ENCODE results near the gene TENT5D. TPM values are rescaled to one million over a fixed set of nuclear protein-coding genes. Genes with fewer than 3 reads are reported as not detected.
"Not testable (repeated sequence)": the region's sequence is repeated elsewhere in the genome, so short reads cannot be mapped to it uniquely, and the experiment has no call there.

TENT5D gene
- total RNA-seq, result not detected in 2 replicates

DNA sequence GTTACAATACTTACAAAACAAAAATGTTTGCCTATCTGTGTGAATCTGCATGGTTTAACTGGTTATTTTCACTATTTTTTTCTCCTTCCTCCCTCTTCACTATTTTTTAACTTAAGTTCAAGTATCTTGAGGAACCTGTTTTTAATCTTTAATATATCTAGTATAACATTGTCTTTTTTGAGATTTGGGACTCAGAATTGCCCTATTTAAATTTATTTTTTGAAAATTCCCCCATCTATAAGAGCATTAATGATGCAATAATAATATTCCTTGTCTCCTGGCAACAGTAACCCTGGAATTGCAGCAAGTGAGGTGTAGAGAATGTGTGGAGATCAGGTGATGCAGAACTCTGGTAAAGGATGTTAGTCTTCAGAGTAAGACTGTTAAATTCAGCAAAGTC lies at the start of gene TENT5D:
Gene TENT5D, plus strand, starts transcription at position 301 of the 400 bp plus-strand sequence. CDS start 22,093 bp downstream, outside the sequence.
- no peak for DNase-seq
- Mint-ChIP-seq H3K4me1 (no peaks in the 10 kb centered on the region), H3K9me3 (no peaks in the 10 kb centered on the region), H3K36me3 (ENCODE audit: low read depth) (no peaks in the 10 kb centered on the region), H3K27me3 (no peaks in the 10 kb centered on the region), H3K27ac (no peak within 1 kb of the TSS), H3K4me3 (no peak within 1 kb of the TSS)
- no peak for ATAC-seq (ENCODE audit: low read depth)
- ChIA-PET POLR2A (no interaction called here), CTCF (no interaction called here)
- no peak for TF ChIP-seq CTCF (IDR thresholded peaks at IDR 0.05)
- intact Hi-C loops (cut with micrococcal nuclease), result no loop called here

- H3K4me1 Mint-ChIP-seq; ATAC-seq (ENCODE audit: low read depth); intact Hi-C loops (cut with micrococcal nuclease); H3K4me3 Mint-ChIP-seq; H3K27ac Mint-ChIP-seq; DNase-seq; POLR2A ChIA-PET; CTCF ChIA-PET; H3K36me3 Mint-ChIP-seq (ENCODE audit: low read depth); H3K9me3 Mint-ChIP-seq; H3K27me3 Mint-ChIP-seq: not testable (repeated sequence)
Measured at GRCh38 chrX:80385651-80386050, 34.6 kb upstream of the TENT5D start.

GRCh38 chrX:80388206-80388605 lies 32.0 kb upstream of the TENT5D start:
- no peak for TF ChIP-seq CTCF (IDR thresholded peaks at IDR 0.05)
- H3K27me3 Mint-ChIP-seq, result no peaks in the 10 kb centered on the region
- no peaks in the 10 kb centered on the region for H3K4me1 Mint-ChIP-seq
- CTCF ChIA-PET, result no interaction called here
- H3K36me3 Mint-ChIP-seq (ENCODE audit: low read depth), result no peaks in the 10 kb centered on the region
- intact Hi-C loops (cut with micrococcal nuclease), result no loop called here
- DNase-seq, result no peak
- POLR2A ChIA-PET, result no interaction called here
- ATAC-seq (ENCODE audit: low read depth), result no peak
- no peak overlapping the region for H3K27ac Mint-ChIP-seq
- no peaks in the 10 kb centered on the region for H3K9me3 Mint-ChIP-seq
- no peak overlapping the region for H3K4me3 Mint-ChIP-seq

GRCh38 chrX:80412042-80412441 lies 8.2 kb upstream of the TENT5D start:
- ATAC-seq (ENCODE audit: low read depth) (no peak), DNase-seq (no peak)
- Mint-ChIP-seq H3K4me1 (no peaks in the 10 kb centered on the region), H3K36me3 (ENCODE audit: low read depth) (no peaks in the 10 kb centered on the region), H3K27me3 (no peaks in the 10 kb centered on the region), H3K4me3 (no peak overlapping the region), H3K27ac (no peak overlapping the region), H3K9me3 (peaks cover 2% of the 10 kb centered on the region)
- TF ChIP-seq CTCF (IDR thresholded peaks at IDR 0.05), result no peak
- intact Hi-C loops (cut with micrococcal nuclease), result no loop called here
- ChIA-PET POLR2A (no interaction called here), CTCF (no interaction called here)

GRCh38 chrX:80423000-80423399 lies 2.8 kb downstream of the TENT5D start:
- no peak for TF ChIP-seq CTCF (IDR thresholded peaks at IDR 0.05)
- intact Hi-C loops (cut with micrococcal nuclease), result no loop called here
- no peak for DNase-seq
- H3K4me3 Mint-ChIP-seq, result no peak overlapping the region
- POLR2A ChIA-PET, result no interaction called here
- H3K27me3 Mint-ChIP-seq, result no peaks in the 10 kb centered on the region
- CTCF ChIA-PET, result no interaction called here
- ATAC-seq (ENCODE audit: low read depth), result no peak
- H3K36me3 Mint-ChIP-seq (ENCODE audit: low read depth), result no peaks in the 10 kb centered on the region
- no peaks in the 10 kb centered on the region for H3K4me1 Mint-ChIP-seq
- peaks cover 2% of the 10 kb centered on the region for H3K9me3 Mint-ChIP-seq
- H3K27ac Mint-ChIP-seq, result no peak overlapping the region

GRCh38 chrX:80423744-80424143 lies 3.5 kb downstream of the TENT5D start:
- Mint-ChIP-seq H3K4me1 (no peaks in the 10 kb centered on the region), H3K36me3 (ENCODE audit: low read depth) (no peaks in the 10 kb centered on the region), H3K4me3 (no peak overlapping the region), H3K27me3 (no peaks in the 10 kb centered on the region), H3K9me3 (peaks cover 2% of the 10 kb centered on the region), H3K27ac (no peak overlapping the region)
- no peak for ATAC-seq (ENCODE audit: low read depth)
- DNase-seq, result no peak
- ChIA-PET POLR2A (no interaction called here), CTCF (no interaction called here)
- intact Hi-C loops (cut with micrococcal nuclease), result no loop called here
- TF ChIP-seq CTCF (IDR thresholded peaks at IDR 0.05), result no peak

All from activated B cell treated with CpG ODN at 0.5 μM for 24 hours (primary cell).